Coronary artery (tissue), 2 donors: ENCODE data around the gene ZMIZ1.
"Not testable (repeated sequence)": the region's sequence is repeated elsewhere in the genome, so short reads cannot be mapped to it uniquely, and the experiment has no call there.

Experiments
- DNase-seq: peaks from one replicate; pipeline ENCODE4 v3.0.0-alpha.2; 2017; ENCODE audit warnings: low spot score
- H3K27ac ChIP-seq, 2 donors: fragments of 200-600 bp; sonication (generic); one replicate each; pipeline ENCODE4 v1.5.1; 2016 to 2019
- H3K4me3 ChIP-seq: fragments of 200-600 bp; sonication (generic); 2 replicates; pipeline ENCODE4 v1.5.1; 2016; ENCODE audit warnings: mild to moderate bottlenecking, moderate library complexity
- CTCF ChIP-seq: fragments of 200-600 bp; sonication (generic); IDR thresholded peaks from one replicate; pipeline ENCODE4 v1.5.1; 2019; ENCODE audit warnings: antibody characterized with exemption

The ZMIZ1 gene

GRCh38 chr10:79277579-79278269, 209.0 kb downstream of the ZMIZ1 start:
- DNase-seq: no peak
- no peak overlapping the region for H3K27ac ChIP-seq
- H3K4me3 ChIP-seq: no peak overlapping the region
- no peak for TF ChIP-seq CTCF

GRCh38 chr10:79279047-79279446, 210.3 kb downstream of the ZMIZ1 start:
- H3K4me3 ChIP-seq, DNase-seq, H3K27ac ChIP-seq: not testable (repeated sequence)

GRCh38 chr10:79280956-79281355, 212.2 kb downstream of the ZMIZ1 start:
- no peak for TF ChIP-seq CTCF
- Histone ChIP-seq H3K27ac (no peak overlapping the region), H3K4me3 (no peak overlapping the region)
- DNase-seq: no peak

GRCh38 chr10:79282388-79282787, 213.6 kb downstream of the ZMIZ1 start:
- no peak for TF ChIP-seq CTCF
- DNase-seq: no peak
- no peak overlapping the region for H3K4me3 ChIP-seq
- H3K27ac ChIP-seq: no peak overlapping the region

- H3K27ac ChIP-seq: no peak overlapping the region
- H3K4me3 ChIP-seq: no peak overlapping the region
- DNase-seq: no peak
- TF ChIP-seq CTCF: no peak
Observed at GRCh38 chr10:79283616-79284015, 214.8 kb downstream of the ZMIZ1 start.

- no peak for DNase-seq
- no peak for TF ChIP-seq CTCF
- Histone ChIP-seq H3K27ac (no peak overlapping the region), H3K4me3 (no peak overlapping the region)
Observed at GRCh38 chr10:79284158-79284871, 215.5 kb downstream of the ZMIZ1 start.

- H3K4me3 ChIP-seq: no peak overlapping the region
- TF ChIP-seq CTCF: no peak
- peak overlapping the region in 1 of 2 donors; percentile 57 for H3K27ac ChIP-seq
- no peak for DNase-seq
Observed at GRCh38 chr10:79285315-79286197, 216.8 kb downstream of the ZMIZ1 start.
